ENCODE results near the gene CEP97. TPM values are rescaled to one million over a fixed set of nuclear protein-coding genes. Genes with fewer than 3 reads are reported as not detected.
A peak's percentile ranks its signal among the peaks of the same experiment; 100 is the strongest.
"Not testable (repeated sequence)": the region's sequence is repeated elsewhere in the genome, so short reads cannot be mapped to it uniquely, and the experiment has no call there.

Gene CEP97
- total and polyA plus RNA-seq, 2 experiments from 2014 or later, result 5.0 to 19.0 TPM

DNA sequence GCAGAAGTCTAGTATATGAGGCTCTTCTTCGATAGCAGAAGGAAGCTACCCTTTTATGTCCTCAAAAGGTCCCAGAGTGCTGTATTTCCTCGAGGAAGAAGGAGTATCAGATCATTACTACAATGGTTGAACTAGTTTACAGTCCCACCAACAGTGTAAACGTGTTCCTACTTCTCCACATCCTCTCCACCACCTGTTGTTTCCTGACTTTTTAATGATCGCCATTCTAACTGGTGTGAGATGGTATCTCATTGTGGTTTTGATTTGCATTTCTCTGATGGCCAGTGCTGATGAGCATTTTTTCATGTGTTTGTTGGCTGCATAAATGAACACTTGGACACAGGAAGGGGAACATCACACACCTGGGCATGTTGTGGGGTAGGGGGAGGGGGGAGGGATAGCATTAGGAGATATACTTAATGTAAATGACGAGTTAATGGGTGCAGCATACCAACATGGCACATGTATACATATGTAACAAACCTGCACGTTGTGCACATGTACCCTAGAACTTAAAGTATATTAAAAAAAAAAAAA is 53.4 kb downstream of the CEP97 start:
- not testable (repeated sequence) for H3K36me3 ChIP-seq (ENCODE audit: insufficient read depth); H3K27ac ChIP-seq (ENCODE audit: low read depth); H3K4me2 ChIP-seq; H3K4me3 Mint-ChIP-seq; H3K36me3 Mint-ChIP-seq (ENCODE audit: low read depth); H3K27me3 ChIP-seq (ENCODE audit: insufficient read depth); H3K9me2 ChIP-seq (ENCODE audit: insufficient read depth); H4K20me1 ChIP-seq (replicated peaks; ENCODE audit: insufficient read depth); H3K27ac Mint-ChIP-seq; H3K4me3 ChIP-seq; H3K9me3 Mint-ChIP-seq; DNase-seq (ENCODE audit: low spot score); H2AFZ ChIP-seq; ATAC-seq; H3F3A ChIP-seq (replicated peaks; ENCODE audit: low read depth)
- peaks cover 29% of the 10 kb centered on the region for H3K4me1 ChIP-seq (ENCODE audit: insufficient read depth)
- Mint-ChIP-seq H3K27me3 (ENCODE audit: insufficient read depth, low read depth, poor library complexity) (peaks cover 10% of the 10 kb centered on the region), H3K4me1 (peaks cover 25% of the 10 kb centered on the region)
- H3K79me2 ChIP-seq (replicated peaks; ENCODE audit: insufficient read depth), result peaks cover 24% of the 10 kb centered on the region

DNA sequence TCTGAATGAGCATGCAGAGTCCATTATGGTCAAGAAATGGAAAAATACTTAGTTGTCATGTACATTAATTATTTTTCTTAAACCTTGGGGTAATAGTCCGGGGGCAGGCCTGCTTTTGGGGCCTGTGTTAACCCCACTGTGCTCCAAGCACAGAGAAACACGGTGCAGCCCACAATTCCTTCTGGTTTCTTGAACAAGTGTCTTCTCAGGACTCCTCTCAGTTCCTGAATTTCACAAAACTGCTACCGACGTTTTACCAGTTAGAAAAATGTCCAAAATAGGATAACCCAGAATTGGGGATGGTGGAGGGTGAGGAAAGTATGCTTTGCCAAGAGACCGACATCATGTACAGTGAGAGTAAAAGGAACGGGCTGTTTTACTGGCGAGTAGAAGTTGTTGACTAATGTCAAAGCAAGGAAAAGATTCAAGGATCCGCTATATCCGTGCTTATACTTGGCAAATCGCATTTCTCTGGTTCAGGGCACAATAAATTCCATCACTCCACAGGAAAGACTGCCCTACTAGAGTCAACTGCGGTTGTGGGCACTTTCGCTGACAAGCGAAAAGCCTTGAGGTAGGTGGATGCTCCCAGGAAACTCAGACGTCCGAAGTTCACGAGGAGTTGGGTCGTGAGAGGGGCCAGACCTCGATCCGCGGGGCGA is 54.1 kb downstream of the CEP97 start:
- peaks cover 10% of the 10 kb centered on the region for H3K27me3 Mint-ChIP-seq (ENCODE audit: insufficient read depth, low read depth, poor library complexity)
- Histone ChIP-seq H3K4me2 (peak overlapping the region; percentile 95), H3K27me3 (ENCODE audit: insufficient read depth) (peaks cover 7% of the 10 kb centered on the region; the same call in 1 of the 2 replicates), H4K20me1 (replicated peaks; ENCODE audit: insufficient read depth) (no peaks in the 10 kb centered on the region), H3K9me2 (ENCODE audit: insufficient read depth) (no peaks in the 10 kb centered on the region), H3K27ac (ENCODE audit: low read depth) (no peak overlapping the region), H3K4me1 (ENCODE audit: insufficient read depth) (peaks cover 29% of the 10 kb centered on the region), H3K36me3 (ENCODE audit: insufficient read depth) (peaks cover 9% of the 10 kb centered on the region), H3F3A (replicated peaks; ENCODE audit: low read depth) (peaks cover 5% of the 10 kb centered on the region; the same call in 1 of the 2 replicates), H3K79me2 (replicated peaks; ENCODE audit: insufficient read depth) (peaks cover 24% of the 10 kb centered on the region), H3K4me3 (peak overlapping the region; percentile 83), H2AFZ (peak overlapping the region; percentile 99)
- ATAC-seq (peak; percentile 6; the same call in 2 of the 3 replicates), DNase-seq (ENCODE audit: low spot score) (no peak)
- H3K4me3 Mint-ChIP-seq, result peak overlapping the region; percentile 84
- no peak overlapping the region for H3K27ac Mint-ChIP-seq
- H3K4me1 Mint-ChIP-seq, result peaks cover 25% of the 10 kb centered on the region
- peaks cover 8% of the 10 kb centered on the region for H3K36me3 Mint-ChIP-seq (ENCODE audit: low read depth)
- H3K9me3 Mint-ChIP-seq, result no peaks in the 10 kb centered on the region
- TF ChIP-seq ZNF331 (CRISPR knock-in tag; IDR thresholded peaks at IDR 0.05; ENCODE audit: low read depth) (no peak), STAT1 (IDR thresholded peaks at IDR 0.05; ENCODE audit: unreplicated experiment) (no peak), EZH2phosphoT487 (IDR thresholded peaks at IDR 0.05; ENCODE audit: unreplicated experiment) (no peak), EZH2 (IDR thresholded peaks at IDR 0.05; ENCODE audit: low read depth, unreplicated experiment) (no peak), POLR2AphosphoS5 (IDR thresholded peaks at IDR 0.05; ENCODE audit: low read depth) (no peak), ZNF114 (CRISPR knock-in tag; IDR thresholded peaks at IDR 0.05) (no peak), NANOG (IDR thresholded peaks at IDR 0.05; ENCODE audit: borderline replicate concordance) (no peak), CREB1 (CRISPR knock-in tag; IDR thresholded peaks at IDR 0.05; ENCODE audit: low read depth) (no peak)
- TF ChIP-seq, protein P1, sequence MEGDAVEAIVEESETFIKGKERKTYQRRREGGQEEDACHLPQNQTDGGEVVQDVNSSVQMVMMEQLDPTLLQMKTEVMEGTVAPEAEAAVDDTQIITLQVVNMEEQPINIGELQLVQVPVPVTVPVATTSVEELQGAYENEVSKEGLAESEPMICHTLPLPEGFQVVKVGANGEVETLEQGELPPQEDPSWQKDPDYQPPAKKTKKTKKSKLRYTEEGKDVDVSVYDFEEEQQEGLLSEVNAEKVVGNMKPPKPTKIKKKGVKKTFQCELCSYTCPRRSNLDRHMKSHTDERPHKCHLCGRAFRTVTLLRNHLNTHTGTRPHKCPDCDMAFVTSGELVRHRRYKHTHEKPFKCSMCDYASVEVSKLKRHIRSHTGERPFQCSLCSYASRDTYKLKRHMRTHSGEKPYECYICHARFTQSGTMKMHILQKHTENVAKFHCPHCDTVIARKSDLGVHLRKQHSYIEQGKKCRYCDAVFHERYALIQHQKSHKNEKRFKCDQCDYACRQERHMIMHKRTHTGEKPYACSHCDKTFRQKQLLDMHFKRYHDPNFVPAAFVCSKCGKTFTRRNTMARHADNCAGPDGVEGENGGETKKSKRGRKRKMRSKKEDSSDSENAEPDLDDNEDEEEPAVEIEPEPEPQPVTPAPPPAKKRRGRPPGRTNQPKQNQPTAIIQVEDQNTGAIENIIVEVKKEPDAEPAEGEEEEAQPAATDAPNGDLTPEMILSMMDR (conservative IDR thresholded peaks at IDR 0.05; ENCODE audit: low read depth in 2 of 2), result no peak
- TF ChIP-seq, protein P2, sequence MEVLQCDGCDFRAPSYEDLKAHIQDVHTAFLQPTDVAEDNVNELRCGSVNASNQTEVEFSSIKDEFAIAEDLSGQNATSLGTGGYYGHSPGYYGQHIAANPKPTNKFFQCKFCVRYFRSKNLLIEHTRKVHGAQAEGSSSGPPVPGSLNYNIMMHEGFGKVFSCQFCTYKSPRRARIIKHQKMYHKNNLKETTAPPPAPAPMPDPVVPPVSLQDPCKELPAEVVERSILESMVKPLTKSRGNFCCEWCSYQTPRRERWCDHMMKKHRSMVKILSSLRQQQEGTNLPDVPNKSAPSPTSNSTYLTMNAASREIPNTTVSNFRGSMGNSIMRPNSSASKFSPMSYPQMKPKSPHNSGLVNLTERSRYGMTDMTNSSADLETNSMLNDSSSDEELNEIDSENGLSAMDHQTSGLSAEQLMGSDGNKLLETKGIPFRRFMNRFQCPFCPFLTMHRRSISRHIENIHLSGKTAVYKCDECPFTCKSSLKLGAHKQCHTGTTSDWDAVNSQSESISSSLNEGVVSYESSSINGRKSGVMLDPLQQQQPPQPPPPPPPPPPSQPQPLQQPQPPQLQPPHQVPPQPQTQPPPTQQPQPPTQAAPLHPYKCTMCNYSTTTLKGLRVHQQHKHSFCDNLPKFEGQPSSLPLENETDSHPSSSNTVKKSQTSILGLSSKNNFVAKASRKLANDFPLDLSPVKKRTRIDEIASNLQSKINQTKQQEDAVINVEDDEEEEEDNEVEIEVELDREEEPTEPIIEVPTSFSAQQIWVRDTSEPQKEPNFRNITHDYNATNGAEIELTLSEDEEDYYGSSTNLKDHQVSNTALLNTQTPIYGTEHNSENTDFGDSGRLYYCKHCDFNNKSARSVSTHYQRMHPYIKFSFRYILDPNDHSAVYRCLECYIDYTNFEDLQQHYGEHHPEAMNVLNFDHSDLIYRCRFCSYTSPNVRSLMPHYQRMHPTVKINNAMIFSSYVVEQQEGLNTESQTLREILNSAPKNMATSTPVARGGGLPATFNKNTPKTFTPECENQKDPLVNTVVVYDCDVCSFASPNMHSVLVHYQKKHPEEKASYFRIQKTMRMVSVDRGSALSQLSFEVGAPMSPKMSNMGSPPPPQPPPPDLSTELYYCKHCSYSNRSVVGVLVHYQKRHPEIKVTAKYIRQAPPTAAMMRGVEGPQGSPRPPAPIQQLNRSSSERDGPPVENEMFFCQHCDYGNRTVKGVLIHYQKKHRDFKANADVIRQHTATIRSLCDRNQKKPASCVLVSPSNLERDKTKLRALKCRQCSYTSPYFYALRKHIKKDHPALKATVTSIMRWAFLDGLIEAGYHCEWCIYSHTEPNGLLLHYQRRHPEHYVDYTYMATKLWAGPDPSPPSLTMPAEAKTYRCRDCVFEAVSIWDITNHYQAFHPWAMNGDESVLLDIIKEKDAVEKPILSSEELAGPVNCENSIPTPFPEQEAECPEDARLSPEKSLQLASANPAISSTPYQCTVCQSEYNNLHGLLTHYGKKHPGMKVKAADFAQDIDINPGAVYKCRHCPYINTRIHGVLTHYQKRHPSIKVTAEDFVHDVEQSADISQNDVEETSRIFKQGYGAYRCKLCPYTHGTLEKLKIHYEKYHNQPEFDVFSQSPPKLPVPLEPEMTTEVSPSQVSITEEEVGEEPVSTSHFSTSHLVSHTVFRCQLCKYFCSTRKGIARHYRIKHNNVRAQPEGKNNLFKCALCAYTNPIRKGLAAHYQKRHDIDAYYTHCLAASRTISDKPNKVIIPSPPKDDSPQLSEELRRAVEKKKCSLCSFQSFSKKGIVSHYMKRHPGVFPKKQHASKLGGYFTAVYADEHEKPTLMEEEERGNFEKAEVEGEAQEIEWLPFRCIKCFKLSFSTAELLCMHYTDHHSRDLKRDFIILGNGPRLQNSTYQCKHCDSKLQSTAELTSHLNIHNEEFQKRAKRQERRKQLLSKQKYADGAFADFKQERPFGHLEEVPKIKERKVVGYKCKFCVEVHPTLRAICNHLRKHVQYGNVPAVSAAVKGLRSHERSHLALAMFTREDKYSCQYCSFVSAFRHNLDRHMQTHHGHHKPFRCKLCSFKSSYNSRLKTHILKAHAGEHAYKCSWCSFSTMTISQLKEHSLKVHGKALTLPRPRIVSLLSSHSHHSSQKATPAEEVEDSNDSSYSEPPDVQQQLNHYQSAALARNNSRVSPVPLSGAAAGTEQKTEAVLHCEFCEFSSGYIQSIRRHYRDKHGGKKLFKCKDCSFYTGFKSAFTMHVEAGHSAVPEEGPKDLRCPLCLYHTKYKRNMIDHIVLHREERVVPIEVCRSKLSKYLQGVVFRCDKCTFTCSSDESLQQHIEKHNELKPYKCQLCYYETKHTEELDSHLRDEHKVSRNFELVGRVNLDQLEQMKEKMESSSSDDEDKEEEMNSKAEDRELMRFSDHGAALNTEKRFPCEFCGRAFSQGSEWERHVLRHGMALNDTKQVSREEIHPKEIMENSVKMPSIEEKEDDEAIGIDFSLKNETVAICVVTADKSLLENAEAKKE (CRISPR knock-in tag; IDR thresholded peaks at IDR 0.05), result no peak
